Stimulated activated CD4-positive, alpha-beta T cell treated with anti-CD3 and anti-CD28 coated beads, Interleukin-2, amount 100 ng/mL, for 24 hours (primary cell): Measurements from ENCODE around the gene CELSR2.
"Not testable (repeated sequence)": the region's sequence is repeated elsewhere in the genome, so short reads cannot be mapped to it uniquely, and the experiment has no call there.

Experiments
- DNase-seq, 2 donors: peaks; one replicate each; pipeline ENCODE4 v3.0.0-alpha.2; 2020

Gene CELSR2

DNA sequence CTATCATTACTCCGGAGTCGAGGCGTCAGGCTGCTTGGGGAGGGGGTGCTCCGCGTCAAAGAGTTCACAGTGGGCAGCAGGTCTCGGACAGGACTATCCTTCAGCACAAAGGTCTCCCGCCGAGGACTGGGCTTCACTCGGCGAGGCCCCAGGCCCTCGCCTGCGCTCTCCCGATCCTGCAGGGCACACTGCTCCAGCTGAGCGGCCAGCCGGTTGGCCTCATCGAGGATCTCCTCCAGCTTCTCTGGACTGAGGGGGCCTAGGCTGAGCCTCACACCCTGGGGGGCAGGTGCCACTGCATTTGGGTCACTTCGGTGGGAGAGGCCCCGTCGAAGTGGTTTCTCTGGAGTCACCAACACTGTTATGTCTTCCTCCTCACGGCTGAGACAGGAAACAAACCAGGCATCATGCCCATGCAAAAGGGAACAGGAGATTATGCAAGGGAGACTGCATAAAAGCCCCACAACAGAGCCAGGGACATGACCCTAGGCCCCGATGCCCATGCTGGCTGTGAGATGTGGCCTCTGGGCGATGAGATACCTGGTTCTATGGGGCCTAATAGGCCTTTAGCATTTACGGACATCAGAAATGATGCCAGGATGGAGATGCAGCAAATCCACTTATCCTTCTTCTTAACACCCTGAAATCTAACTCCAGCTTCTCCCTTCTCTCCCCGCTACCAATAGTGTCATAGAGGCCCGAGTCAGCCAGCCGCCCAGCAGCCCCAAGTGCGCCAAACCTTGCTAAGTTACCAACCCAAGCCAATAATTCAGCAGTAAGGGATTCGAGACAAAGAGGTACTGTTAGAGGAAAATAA lies 32.5 kb downstream of the CELSR2 start:
- no peak for DNase-seq

- no peak for DNase-seq
These were observed 33.2 kb downstream of the CELSR2 start for GRCh38 chr1:109282497-109282951.

GRCh38 chr1:109282952-109283747 lies 33.8 kb downstream of the CELSR2 start, which contains the start of gene PSRC1:
TSS of gene PSRC1 (minus strand) at chr1:109283145.
- DNase-seq = peak; percentile 91 to 92

GRCh38 chr1:109283748-109284600 lies 34.6 kb downstream of the CELSR2 start:
- DNase-seq = no peak

DNA sequence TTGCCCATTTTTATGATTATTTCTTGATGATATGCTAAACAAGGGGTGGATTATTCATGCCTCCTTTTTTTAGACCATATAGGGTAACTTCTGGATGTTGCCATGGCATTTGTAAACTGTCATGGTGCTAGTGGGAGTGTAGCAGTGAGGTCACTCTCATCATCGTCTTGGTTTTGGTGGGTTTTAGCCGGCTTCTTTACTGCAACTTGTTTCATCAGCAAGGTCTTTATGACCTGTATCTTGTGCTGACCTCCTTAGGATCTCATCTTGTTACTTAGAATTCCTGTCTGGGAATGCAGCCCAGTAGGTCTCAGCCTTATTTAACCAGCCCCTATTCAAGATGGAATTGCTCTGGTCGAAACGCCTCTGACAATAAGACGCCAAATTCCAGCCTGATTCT lies 37.4 kb downstream of the CELSR2 start:
- DNase-seq = not testable (repeated sequence)

DNA sequence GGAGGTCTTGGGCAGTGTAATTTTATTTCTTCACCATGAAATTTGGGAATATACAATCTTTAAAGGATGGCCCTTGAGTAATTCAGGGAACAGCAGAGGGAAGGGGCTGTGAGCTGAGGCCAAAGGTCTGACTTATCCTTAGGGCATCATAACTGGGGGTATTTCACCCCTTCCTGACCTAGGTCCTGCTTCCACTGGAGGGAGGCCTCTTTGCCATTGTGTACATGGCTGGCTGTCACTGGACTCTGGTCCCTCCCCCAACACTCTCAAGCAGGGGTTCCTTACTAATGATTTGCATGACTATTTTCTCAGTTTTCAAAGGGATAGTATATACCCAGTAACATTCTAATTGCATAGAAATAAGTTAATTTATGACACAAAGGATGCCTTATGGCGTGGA lies 40.8 kb downstream of the CELSR2 start:
- DNase-seq = no peak

DNA sequence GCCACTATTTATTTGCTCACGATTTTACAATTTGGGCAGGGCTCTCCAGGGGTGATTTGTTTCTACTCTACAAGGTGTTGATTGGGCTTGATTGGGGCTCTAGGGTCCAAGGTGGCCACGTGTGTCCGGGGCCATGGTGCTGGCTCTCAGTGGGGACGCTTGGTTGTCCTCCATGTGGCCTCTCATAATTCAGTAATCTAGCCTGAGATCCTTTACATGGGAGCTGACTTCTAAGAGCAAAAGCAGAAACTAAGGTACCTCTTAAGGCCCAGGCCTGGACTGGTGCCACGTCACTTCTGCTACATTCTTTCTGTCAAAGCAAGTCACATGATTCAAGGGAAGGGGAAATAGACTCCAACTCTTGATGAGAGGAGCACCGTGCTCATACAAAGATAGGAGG lies 41.7 kb downstream of the CELSR2 start:
- no peak for DNase-seq

DNA sequence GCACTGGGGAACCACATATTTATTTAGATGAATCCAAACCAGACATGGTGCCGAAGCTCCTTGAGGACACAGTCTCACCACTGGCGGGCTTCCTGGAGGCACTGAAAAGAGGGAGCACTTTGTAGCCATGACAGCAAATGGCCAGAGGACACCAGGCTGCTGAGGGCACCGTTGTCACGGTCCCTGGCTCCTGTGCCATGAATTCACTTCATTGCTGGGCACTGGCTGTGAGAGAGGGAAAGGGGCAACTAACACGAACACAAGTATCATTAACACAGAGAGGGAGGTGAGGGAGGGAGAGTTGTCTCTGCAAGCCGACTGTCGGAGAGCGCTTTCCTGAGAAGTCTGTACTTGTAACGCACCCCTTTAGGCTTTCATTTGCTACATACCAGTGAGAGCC lies 43.0 kb downstream of the CELSR2 start:
- no peak for DNase-seq

DNA sequence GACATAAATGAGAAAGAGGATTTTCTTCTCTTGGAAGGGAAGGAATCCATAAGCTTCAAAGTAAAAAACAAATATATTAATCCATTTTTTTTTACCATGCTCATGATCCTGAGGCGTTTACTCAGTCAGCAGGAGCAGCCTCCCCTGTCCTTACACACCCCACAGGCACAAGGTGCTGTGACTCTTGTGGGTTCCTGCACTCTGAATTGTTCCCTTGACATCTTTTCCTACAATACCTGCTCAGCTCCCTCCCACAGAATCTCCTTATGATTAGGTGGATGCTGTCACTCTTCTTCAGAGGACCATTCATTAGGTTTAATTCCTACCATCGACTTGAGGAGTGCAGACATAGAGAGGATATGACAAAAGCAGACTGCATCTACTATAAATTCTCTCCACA lies 43.7 kb downstream of the CELSR2 start:
- DNase-seq = no peak

DNA sequence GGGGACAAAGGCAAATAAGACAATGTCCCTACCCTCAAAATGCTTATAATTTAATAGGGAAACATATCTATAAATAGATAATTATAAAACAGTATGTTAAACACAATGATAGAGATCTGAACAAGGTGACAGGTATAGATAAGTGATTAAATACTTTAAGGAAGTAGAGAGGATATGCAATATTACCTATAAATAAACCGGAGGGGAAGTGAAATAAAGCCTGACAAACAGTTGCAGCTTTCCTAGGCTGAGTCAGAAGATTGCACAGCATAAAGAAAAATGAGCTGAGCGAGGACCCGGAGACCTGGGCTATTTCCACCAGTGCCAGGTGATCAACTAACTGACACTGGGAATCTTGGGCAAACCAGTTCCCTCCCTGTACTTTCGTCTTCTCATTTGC lies 45.1 kb downstream of the CELSR2 start:
- no peak for DNase-seq

- DNase-seq = no peak
These were observed 46.5 kb downstream of the CELSR2 start for GRCh38 chr1:109295712-109296415.

DNA sequence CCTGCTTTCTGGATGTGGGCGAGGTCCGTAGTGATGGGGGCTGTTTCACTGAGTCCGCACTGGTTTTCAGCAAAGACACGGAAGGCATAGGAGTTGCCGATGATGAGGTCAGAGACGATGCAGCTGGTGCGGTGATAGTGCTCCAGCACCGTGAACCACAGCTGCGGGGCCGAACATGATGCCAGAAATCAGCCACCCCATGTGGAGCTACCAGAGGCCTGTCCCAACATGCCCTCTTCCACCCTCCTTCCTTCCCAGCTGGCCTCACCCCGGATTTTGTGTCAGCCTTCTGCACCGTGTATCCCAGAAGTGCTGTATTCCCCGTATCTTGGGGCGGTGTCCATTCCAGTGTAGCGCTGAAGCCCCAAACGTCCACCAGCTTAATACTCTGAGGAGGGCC lies 47.4 kb downstream of the CELSR2 start:
- no peak for DNase-seq

GRCh38 chr1:109298666-109299557 lies 49.6 kb downstream of the CELSR2 start:
- peak in 1 of 2 donors; percentile 14 for DNase-seq

- DNase-seq = no peak
These were observed 50.4 kb downstream of the CELSR2 start for GRCh38 chr1:109299558-109300343.

GRCh38 chr1:109300650-109301151 lies 51.4 kb downstream of the CELSR2 start:
- DNase-seq = no peak

DNA sequence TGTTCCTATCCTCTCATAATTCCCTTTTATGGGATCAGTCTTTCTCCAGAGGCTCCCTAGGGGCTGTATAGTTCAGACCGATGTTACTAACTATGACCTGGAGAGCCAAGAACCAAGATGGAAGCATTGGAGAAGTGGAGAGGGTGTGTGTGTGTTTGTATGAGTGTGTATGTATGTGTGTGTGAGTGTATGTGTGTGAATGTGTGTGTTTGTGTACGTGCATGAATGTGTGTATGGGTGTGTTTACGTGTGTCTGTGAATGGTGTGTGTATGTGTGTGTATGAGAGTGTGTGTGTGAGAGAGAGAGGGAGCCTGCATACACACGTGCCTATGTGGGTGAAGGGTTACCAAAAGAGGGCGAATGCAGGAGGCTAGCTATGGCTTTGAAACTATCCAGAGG lies 52.5 kb downstream of the CELSR2 start:
- DNase-seq = no peak

- no peak for DNase-seq
These were observed 55.0 kb downstream of the CELSR2 start for GRCh38 chr1:109304226-109304920.

DNA sequence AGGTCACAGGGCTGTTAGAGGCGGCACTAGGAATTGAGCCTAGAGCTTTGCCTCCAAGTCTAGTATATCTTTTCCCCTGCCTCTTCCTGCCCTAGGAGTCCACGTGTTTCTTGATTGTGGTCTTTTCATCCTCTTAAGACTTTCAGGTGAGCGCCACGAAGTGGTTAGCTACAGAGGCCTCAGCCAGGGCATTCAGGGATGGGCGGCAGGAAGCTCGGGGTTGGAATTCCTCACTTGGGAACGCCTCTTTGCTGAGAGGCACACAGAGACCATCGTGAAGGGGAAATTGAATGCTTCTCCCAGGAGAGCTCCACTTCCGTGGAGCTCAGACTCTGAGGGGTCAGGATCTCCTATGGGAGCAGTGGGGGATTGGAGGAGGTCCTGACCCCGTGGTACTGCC lies 56.7 kb downstream of the CELSR2 start:
- DNase-seq = not testable (repeated sequence)

GRCh38 chr1:109306832-109307273 lies 57.5 kb downstream of the CELSR2 start, which contains the start of gene MYBPHL:
TSS of gene MYBPHL (minus strand) at chr1:109307011. CDS start at chr1:109306991, 20 bp downstream.
- DNase-seq = no peak
